GM19238 (cell line): ENCODE measurements around the gene SNX9.
"Not testable (repeated sequence)": the region's sequence is repeated elsewhere in the genome, so short reads cannot be mapped to it uniquely, and the experiment has no call there.

Experiments
- DNase-seq: peaks from one replicate; pipeline ENCODE4 v3.0.0; 2011; ENCODE audit warnings: low spot score; ENCODE audit not compliant: insufficient read length

The SNX9 gene

GRCh38 chr6:157952861-157953351 is 129.9 kb downstream of the SNX9 start:
- no peak for DNase-seq

- no peak for DNase-seq
Measured at GRCh38 chr6:157953580-157954091, 130.6 kb downstream of the SNX9 start.

DNA sequence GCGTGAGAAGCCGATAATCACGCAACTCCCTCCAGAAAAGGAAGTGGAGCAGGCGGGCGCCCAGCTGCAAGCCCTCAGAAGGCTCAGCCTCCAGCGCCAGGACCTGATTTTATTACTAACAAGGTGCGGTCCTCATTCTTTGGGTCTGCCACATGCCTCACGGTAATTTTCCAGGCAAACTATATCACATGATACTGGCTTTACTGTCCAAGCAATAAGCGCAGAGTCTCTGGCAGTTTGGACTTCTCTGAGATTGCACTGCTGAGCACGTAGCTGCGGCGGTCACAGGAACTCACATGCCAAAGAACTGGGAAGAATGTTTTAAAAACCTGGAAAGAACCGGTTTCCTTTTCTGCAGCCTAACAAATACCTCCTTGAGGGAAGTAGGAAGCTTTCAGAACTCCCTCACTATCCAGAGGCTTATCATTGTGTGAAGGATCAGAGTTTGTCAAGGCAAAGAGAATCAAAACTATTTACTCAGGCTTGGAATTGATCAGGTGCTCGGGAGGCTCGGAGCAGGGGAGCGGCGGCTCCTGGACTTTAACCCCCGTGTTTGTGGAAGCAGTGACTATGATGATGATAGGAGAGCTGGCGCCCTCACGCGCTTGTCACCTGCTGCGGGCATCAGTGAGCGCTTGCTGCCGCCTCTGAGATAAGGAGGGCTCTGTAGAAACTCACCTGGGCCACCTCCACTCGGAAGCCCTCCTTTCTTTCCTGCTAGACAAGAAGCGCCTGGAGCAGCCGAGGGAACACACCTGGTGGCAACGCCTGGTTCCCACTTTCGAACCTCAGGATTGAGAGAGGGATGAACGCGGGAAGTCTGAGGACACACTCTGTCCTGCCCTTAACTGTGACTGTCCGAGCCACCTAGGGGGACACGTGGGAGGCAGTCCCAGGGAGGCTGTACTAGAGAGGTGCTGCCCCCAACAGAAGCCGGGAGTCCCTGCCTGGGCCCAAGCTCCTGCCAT is 131.4 kb downstream of the SNX9 start:
- no peak for DNase-seq

DNA sequence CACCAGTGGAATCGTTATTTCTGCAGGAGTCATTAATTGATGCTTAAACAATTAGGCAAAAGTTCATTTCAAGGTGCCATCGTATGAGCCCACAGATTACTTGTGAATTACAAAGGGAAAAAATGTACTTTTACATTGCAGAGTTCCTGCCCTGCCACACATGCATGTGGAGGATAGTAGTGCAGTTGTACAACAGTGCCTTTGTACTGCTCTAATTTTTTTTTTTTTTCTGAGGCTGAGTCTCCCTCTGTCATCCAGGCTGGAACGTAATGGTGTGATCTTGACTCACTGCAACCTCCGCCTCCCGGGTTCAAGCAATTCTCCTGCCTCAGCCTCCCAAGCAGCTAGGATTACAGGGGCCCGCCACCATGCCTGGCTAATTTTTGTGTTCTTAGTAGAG is 132.6 kb downstream of the SNX9 start:
- no peak for DNase-seq

- DNase-seq, result no peak
Measured at GRCh38 chr6:157956171-157956730, 133.2 kb downstream of the SNX9 start.

GRCh38 chr6:157959451-157960227 is 136.6 kb downstream of the SNX9 start:
- no peak for DNase-seq

GRCh38 chr6:157961153-157961831 is 138.2 kb downstream of the SNX9 start:
- no peak for DNase-seq

- no peak for DNase-seq
Measured at GRCh38 chr6:157961832-157962575, 139.0 kb downstream of the SNX9 start.

GRCh38 chr6:157962601-157963302 is 139.7 kb downstream of the SNX9 start:
- no peak for DNase-seq

DNA sequence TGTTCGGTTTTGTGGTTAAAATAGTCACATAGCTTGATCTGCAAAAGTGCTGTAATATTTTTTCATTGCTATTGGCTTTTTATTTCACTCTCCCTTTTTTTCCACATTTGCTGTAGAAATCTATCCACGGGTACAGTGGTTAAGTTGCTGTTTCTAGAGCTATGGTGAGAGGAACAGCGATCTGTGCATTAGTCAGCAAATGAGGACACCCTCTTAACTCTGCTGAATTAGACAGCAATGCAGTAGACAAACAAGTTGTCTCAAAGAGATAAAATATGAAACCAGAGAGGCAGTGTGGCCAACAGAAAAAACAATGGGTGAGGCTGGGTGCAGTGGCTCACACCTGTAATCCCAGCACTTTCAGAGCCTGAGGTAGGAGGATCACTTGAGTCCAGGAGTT is 141.1 kb downstream of the SNX9 start:
- no peak for DNase-seq

DNA sequence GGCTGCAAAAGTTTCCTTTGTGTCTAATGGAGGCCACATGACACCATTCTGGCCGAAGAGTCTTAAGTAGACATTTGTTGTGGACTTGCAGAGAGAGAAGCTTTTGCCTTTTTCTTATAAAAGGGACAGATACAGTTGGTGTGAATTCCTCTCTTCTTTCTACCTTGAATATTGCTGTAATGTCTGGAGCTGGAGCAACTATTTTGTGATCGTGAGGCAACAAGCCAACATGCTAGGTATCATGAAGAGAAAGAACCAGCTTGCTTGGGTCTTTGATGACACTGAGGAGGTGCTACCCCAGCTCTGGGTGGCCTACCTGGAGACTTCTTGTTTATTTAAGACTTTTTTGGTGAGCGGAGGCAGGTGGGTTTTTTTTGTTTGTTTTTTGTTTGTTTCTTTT is 142.3 kb downstream of the SNX9 start:
- DNase-seq, result no peak

DNA sequence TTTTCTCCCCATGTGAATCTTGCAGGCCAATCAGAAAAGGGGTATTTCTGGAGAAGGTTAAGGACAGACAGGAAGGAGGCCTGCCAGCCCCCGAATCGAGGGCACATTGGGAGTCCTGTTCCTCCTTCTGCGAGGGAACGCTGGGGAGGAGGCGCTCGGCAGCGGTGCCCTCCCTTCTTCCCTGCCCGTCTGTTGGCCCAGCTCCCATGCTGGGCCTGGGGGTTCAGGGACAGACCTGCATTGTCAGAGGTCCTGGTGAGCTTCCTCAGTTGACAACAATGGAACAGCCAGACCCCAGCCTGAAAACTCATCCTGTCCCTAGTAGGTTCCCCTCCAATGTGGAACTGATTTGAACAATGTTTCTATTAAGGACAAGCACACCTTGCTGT is 143.5 kb downstream of the SNX9 start:
- no peak for DNase-seq

- DNase-seq, result no peak
Measured at GRCh38 chr6:157967020-157967419, 144.0 kb downstream of the SNX9 start.

- no peak for DNase-seq
Measured at GRCh38 chr6:157967486-157967885, 144.4 kb downstream of the SNX9 start.

- not testable (repeated sequence) for DNase-seq
Measured at GRCh38 chr6:157972177-157972576, 149.1 kb downstream of the SNX9 start.

- no peak for DNase-seq
Measured at GRCh38 chr6:157974341-157974894, 151.4 kb downstream of the SNX9 start.

GRCh38 chr6:157974967-157975366 is 151.9 kb downstream of the SNX9 start:
- DNase-seq, result no peak

- no peak for DNase-seq
Measured at GRCh38 chr6:157975456-157975855, 152.4 kb downstream of the SNX9 start.
